H9 (cell line): ENCODE data around the gene TK2. TPM values are rescaled to one million over a fixed set of nuclear protein-coding genes. Genes with fewer than 3 reads are reported as not detected.

ENCODE experiments used
- DNase-seq: peaks from one replicate; pipeline ENCODE4 v3.0.0-alpha.2; 2017
- H2AFZ ChIP-seq: one replicate; pipeline ENCODE4 v1.6.1; 2013; ENCODE audit warnings: mild to moderate bottlenecking, low read length, control low read depth, moderate library complexity
- H2AK5ac ChIP-seq: 2 replicates; pipeline ENCODE4 v1.6.1; 2013; ENCODE audit warnings: low read length, control low read depth, mixed read lengths; ENCODE audit not compliant: insufficient read length
- H2BK120ac ChIP-seq: one replicate; pipeline ENCODE4 v1.6.1; 2013; ENCODE audit warnings: low read depth, mild to moderate bottlenecking, low read length, control low read depth, inconsistent platforms; ENCODE audit not compliant: poor library complexity, severe bottlenecking
- H2BK12ac ChIP-seq: 2 replicates; pipeline ENCODE4 v1.6.1; 2013; ENCODE audit warnings: low read length, control low read depth, mixed read lengths, low read depth; ENCODE audit not compliant: insufficient read length
- H2BK15ac ChIP-seq: 2 replicates; pipeline ENCODE4 v1.6.1; 2013; ENCODE audit warnings: low read depth, low read length, control low read depth
- H2BK20ac ChIP-seq: one replicate; pipeline ENCODE4 v1.6.1; 2013; ENCODE audit warnings: low read depth, mild to moderate bottlenecking, low read length, control low read depth, inconsistent platforms; ENCODE audit not compliant: poor library complexity, severe bottlenecking
- H2BK5ac ChIP-seq: 2 replicates; pipeline ENCODE4 v1.6.1; 2013; ENCODE audit warnings: low read length, control low read depth, mixed read lengths; ENCODE audit not compliant: insufficient read length
- H3K14ac ChIP-seq: 2 replicates; pipeline ENCODE4 v1.6.1; 2013; ENCODE audit warnings: low read length, control low read depth; ENCODE audit not compliant: insufficient read depth
- H3K18ac ChIP-seq: 2 replicates; pipeline ENCODE4 v1.6.1; 2013; ENCODE audit warnings: low read depth, mild to moderate bottlenecking, mixed read lengths, low read length, control low read depth; ENCODE audit not compliant: insufficient read length
- H3K23ac ChIP-seq: 2 replicates; pipeline ENCODE4 v1.6.1; 2013; ENCODE audit warnings: low read length, control low read depth, mixed read lengths, low read depth; ENCODE audit not compliant: insufficient read length
- H3K23me2 ChIP-seq: 2 replicates; pipeline ENCODE4 v1.6.1; 2013; ENCODE audit warnings: low read depth, mild to moderate bottlenecking, mixed read lengths, low read length, control low read depth; ENCODE audit not compliant: insufficient read length, poor library complexity, severe bottlenecking
- H3K27ac ChIP-seq: 2 replicates; pipeline ENCODE4 v1.5.1; 2013; ENCODE audit warnings: low read length, control low read depth, mixed read lengths, low read depth; ENCODE audit not compliant: insufficient read length
- H3K27me3 ChIP-seq: 2 replicates; pipeline ENCODE4 v1.6.1; 2013; ENCODE audit warnings: low read length, control low read depth, inconsistent platforms; ENCODE audit not compliant: insufficient read depth
- H3K4ac ChIP-seq: 2 replicates; pipeline ENCODE4 v1.6.1; 2013; ENCODE audit warnings: low read depth, mild to moderate bottlenecking, control low read depth, inconsistent platforms, low read length, moderate library complexity
- H3K4me1 ChIP-seq: 2 replicates; pipeline ENCODE4 v1.6.1; 2013; ENCODE audit warnings: low read length, control low read depth, inconsistent platforms; ENCODE audit not compliant: insufficient read depth
- H3K4me2 ChIP-seq: 2 replicates; pipeline ENCODE4 v1.6.1; 2013; ENCODE audit warnings: low read length, control low read depth, mixed read lengths; ENCODE audit not compliant: insufficient read length, insufficient read depth
- H3K56ac ChIP-seq: 2 replicates; pipeline ENCODE4 v1.6.1; 2013; ENCODE audit warnings: low read depth, mild to moderate bottlenecking, mixed read lengths, low read length, control low read depth; ENCODE audit not compliant: insufficient read length
- H3K79me1 ChIP-seq: 2 replicates; pipeline ENCODE4 v1.6.1; 2013; ENCODE audit warnings: low read depth, mild to moderate bottlenecking, moderate library complexity, low read length, control low read depth, inconsistent platforms; ENCODE audit not compliant: insufficient read depth, poor library complexity, severe bottlenecking
- H3K79me2 ChIP-seq: 2 replicates; pipeline ENCODE4 v1.6.1; 2013; ENCODE audit warnings: low read length, control low read depth, inconsistent platforms; ENCODE audit not compliant: insufficient read depth
- H3K9ac ChIP-seq: 2 replicates; pipeline ENCODE4 v1.6.1; 2013; ENCODE audit warnings: low read length, control low read depth, mixed read lengths; ENCODE audit not compliant: insufficient read length; ENCODE audit errors: extremely low read depth
- H3K9me3 ChIP-seq: one replicate; pipeline ENCODE4 v1.6.1; 2013; ENCODE audit warnings: low read depth, low read length, inconsistent platforms; ENCODE audit not compliant: control insufficient read depth
- H3T11ph ChIP-seq: one replicate; pipeline ENCODE4 v1.6.1; 2013; ENCODE audit warnings: mild to moderate bottlenecking, low read length, control low read depth, inconsistent platforms
- H4K20me1 ChIP-seq: one replicate; pipeline ENCODE4 v1.6.1; 2013; ENCODE audit not compliant: control insufficient read depth, insufficient read length, insufficient read depth
- H4K5ac ChIP-seq: 2 replicates; pipeline ENCODE4 v1.6.1; 2013; ENCODE audit warnings: low read depth, mild to moderate bottlenecking, mixed read lengths, low read length, control low read depth; ENCODE audit not compliant: insufficient read length
- H4K8ac ChIP-seq: replicated peaks from 2 replicates; pipeline ENCODE4 v1.6.1; 2013; ENCODE audit warnings: low read length, control low read depth, mixed read lengths, low read depth; ENCODE audit not compliant: insufficient read length
- H4K91ac ChIP-seq: 2 replicates; pipeline ENCODE4 v1.6.1; 2013; ENCODE audit warnings: low read depth, mild to moderate bottlenecking, moderate library complexity, mixed read lengths, low read length, control low read depth; ENCODE audit not compliant: insufficient read length
- H3K27ac Mint-ChIP-seq, 3 experiments: 2 replicates in 2 of 3; 3 replicates in 1 of 3; pipeline ENCODE4 v1.8.0; 2020 to 2021; ENCODE audit warnings: mixed read lengths in 3 of 3, mild to moderate bottlenecking in 1 of 3, moderate library complexity in 1 of 3
- H3K27me3 Mint-ChIP-seq: 2 replicates; pipeline ENCODE4 v1.8.0; 2021; ENCODE audit warnings: low read depth, mild to moderate bottlenecking, moderate library complexity, mixed read lengths
- H3K36me3 Mint-ChIP-seq, 3 experiments: 2 replicates in 2 of 3; 3 replicates in 1 of 3; pipeline ENCODE4 v1.8.0; 2020 to 2021; ENCODE audit warnings: low read depth in 3 of 3, mixed read lengths in 3 of 3; ENCODE audit not compliant: insufficient read depth in 1 of 3
- H3K4me1 Mint-ChIP-seq, 2 experiments: 2 replicates each; pipeline ENCODE4 v1.8.0; 2020; ENCODE audit warnings: mixed read lengths in 2 of 2
- H3K4me3 Mint-ChIP-seq, 2 experiments: 2 replicates in 1 of 2; 3 replicates in 1 of 2; pipeline ENCODE4 v1.8.0; 2020 to 2021; ENCODE audit warnings: mild to moderate bottlenecking in 2 of 2, mixed read lengths in 2 of 2, moderate library complexity in 1 of 2
- H3K9me3 Mint-ChIP-seq, 2 experiments: 2 replicates in 1 of 2; 3 replicates in 1 of 2; pipeline ENCODE4 v1.8.0; 2020; ENCODE audit warnings: mild to moderate bottlenecking in 2 of 2, mixed read lengths in 2 of 2, moderate library complexity in 1 of 2
- CTCF ChIP-seq: fragments of 200-600 bp; sonication (generic); conservative IDR thresholded peaks from 3 replicates; pipeline ENCODE4 v1.8.0; 2021; ENCODE audit warnings: antibody characterized with exemption, mild to moderate bottlenecking
- WGBS: extraction: QIAGEN DNeasy Blood & Tissue Kit; methylation state at CpG from one replicate; pipeline ENCODE4 v1.1.7; 2013; ENCODE audit warnings: missing lambda C conversion rate, low lambda C conversion rate, mixed read lengths; ENCODE audit not compliant: insufficient read length; ENCODE audit errors: extremely low coverage; 5-methylcytosine and 5-hydroxymethylcytosine counted together
- total RNA-seq: library from RNA; stranded (reverse); gene quantifications from 2 replicates; pipeline ENCODE4 v1.2.1, GENCODE V29; 2021

Gene TK2
- total RNA-seq, 1 experiment from 2014 or later = 5.2 TPM

- H3K23ac ChIP-seq = no peak overlapping the region
- peaks cover 19% of the 10 kb centered on the region for H3K27me3 Mint-ChIP-seq
- no peak overlapping the region for H3K27ac ChIP-seq
- DNase-seq = no peak
- TF ChIP-seq CTCF = no peak
- no peak overlapping the region for H2BK120ac ChIP-seq
- H2BK20ac ChIP-seq = no peak overlapping the region
- H3K27ac Mint-ChIP-seq = no peak overlapping the region
- H4K20me1 ChIP-seq = no peaks in the 10 kb centered on the region
- no peak overlapping the region for H3K9ac ChIP-seq
- no peaks in the 10 kb centered on the region for H3K36me3 Mint-ChIP-seq
- no peaks in the 10 kb centered on the region for H3K79me2 ChIP-seq
- no peaks in the 10 kb centered on the region for H3K4me1 ChIP-seq
- H3K4me2 ChIP-seq = no peak overlapping the region
- H3K4ac ChIP-seq = no peak overlapping the region
- H3K9me3 ChIP-seq = no peaks in the 10 kb centered on the region
- H4K91ac ChIP-seq = no peak overlapping the region
- no peak overlapping the region for H2BK5ac ChIP-seq
- no peak overlapping the region for H3K18ac ChIP-seq
- H4K5ac ChIP-seq = no peak overlapping the region
- H2BK15ac ChIP-seq = no peak overlapping the region
- H3T11ph ChIP-seq = no peak overlapping the region
- no peaks in the 10 kb centered on the region for H3K23me2 ChIP-seq
- H3K4me1 Mint-ChIP-seq = peaks cover 13 to 24% of the 10 kb centered on the region in 2 experiments
- H3K27me3 ChIP-seq = no peaks in the 10 kb centered on the region
- H2AK5ac ChIP-seq = no peak overlapping the region
- no peak overlapping the region for H3K14ac ChIP-seq
- H2AFZ ChIP-seq = no peak overlapping the region
- no peaks in the 10 kb centered on the region for H3K79me1 ChIP-seq
- no peak overlapping the region for H4K8ac ChIP-seq
- no peak overlapping the region for H2BK12ac ChIP-seq
- H3K9me3 Mint-ChIP-seq = no peaks in the 10 kb centered on the region
- H3K56ac ChIP-seq = no peak overlapping the region
- WGBS = no CpG with 5 or more reads among the region's 5 CpGs
- no peak overlapping the region for H3K4me3 Mint-ChIP-seq
Measured at GRCh38 chr16:66458292-66458691, 91.6 kb downstream of the TK2 start.

Other genes starting within 250 kb of the TK2 start
- gene CDH5, start 183.4 kb downstream of the TK2 start, total RNA-seq = 0.20 TPM in 1 of 2 replicates, not detected in the other
- 0.24 TPM in 1 of 2 replicates, not detected in the other for gene BEAN1, start 122.8 kb downstream of the TK2 start, total RNA-seq
- gene CKLF, start 2.5 kb upstream of the TK2 start, total RNA-seq = 23.1 and 25.9 TPM in 2 replicates
- gene CMTM1, start 16.3 kb upstream of the TK2 start, total RNA-seq = 2.1 and 2.6 TPM in 2 replicates
- gene CMTM2, start 29.3 kb upstream of the TK2 start, total RNA-seq = not detected in 2 replicates
- gene CMTM3, start 54.6 kb upstream of the TK2 start, total RNA-seq = 39.2 and 41.0 TPM in 2 replicates
- 39.8 and 40.5 TPM in 2 replicates for gene CMTM4, start 146.6 kb upstream of the TK2 start, total RNA-seq
- 94.2 and 100 TPM in 2 replicates for gene DYNC1LI2, start 201.5 kb upstream of the TK2 start, total RNA-seq